Transverse colon (tissue), 4 donors: ENCODE results near the gene GON4L.

Experiments used
- CTCF ChIP-seq, 5 experiments: fragments of 200-600 bp in 3 of 5; fragments of 450-650 bp in 2 of 5; sonication (generic) in 3 of 5; IDR thresholded peaks; 1 replicate in 2 of 5; 2 replicates in 3 of 5; pipeline ENCODE4 v1.5.1; 2016 to 2017; ENCODE audit warnings: antibody characterized with exemption in 5 of 5, inconsistent platforms in 3 of 5, mild to moderate bottlenecking in 2 of 5, moderate library complexity in 1 of 5
- POLR2A ChIP-seq: fragments of 450-650 bp; IDR thresholded peaks from one replicate; pipeline ENCODE4 v1.6.1; 2016; ENCODE audit warnings: antibody characterized with exemption, mild to moderate bottlenecking, moderate library complexity
- POLR2AphosphoS5 ChIP-seq, 3 donors: sonication (generic); formaldehyde crosslinking; IDR thresholded peaks; one replicate each; pipeline ENCODE4 v1.6.1; 2016; ENCODE audit warnings: antibody characterized with exemption in 3 of 3

- TF ChIP-seq CTCF (IDR thresholded peaks at IDR 0.05) (no peak), POLR2A (no peak), POLR2AphosphoS5 (IDR thresholded peaks at IDR 0.05) (no peak)
These were observed 23.9 kb upstream of the GON4L start for GRCh38 chr1:155880950-155881349.
